AG09319 (cell line): ENCODE data around the gene CRACDL.

Source experiments
- DNase-seq: peaks from one replicate; pipeline ENCODE4 v3.0.0-alpha.2; 2010; ENCODE audit warnings: low read depth; ENCODE audit errors: extremely low read depth
- TF ChIP-seq, protein P1 (sequence below): IDR thresholded peaks from 2 replicates; pipeline ENCODE4 v1.5.1; 2011; ENCODE audit warnings: low read depth, mild to moderate bottlenecking, inconsistent platforms, low read length, moderate library complexity

CRACDL gene

DNA sequence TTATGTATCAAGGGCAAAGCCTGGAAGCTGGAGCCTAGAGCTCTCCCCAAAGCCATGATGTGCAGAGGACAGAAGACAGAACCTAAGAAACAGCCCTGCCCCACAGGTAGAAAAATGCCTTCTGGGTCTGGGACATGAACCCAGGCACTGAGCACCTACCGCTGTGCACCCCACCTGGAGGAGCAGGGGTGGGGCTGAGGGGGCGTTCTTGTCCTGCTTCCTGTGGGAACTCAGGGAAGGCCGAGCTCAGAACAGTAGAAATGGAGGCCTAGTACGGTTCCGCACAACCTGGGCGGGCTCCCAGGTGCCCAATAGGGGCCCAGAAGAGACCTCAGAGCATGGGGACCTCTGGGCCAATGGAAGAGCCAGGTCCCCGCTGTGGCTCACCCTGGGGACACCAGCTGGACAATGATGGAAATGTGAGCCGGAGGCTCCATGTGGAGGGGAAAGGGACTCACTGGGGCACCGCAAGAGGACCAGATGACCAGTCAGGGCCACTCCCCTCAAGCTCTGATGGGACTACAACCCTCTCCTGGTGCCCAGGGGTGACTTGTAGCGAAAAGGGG is 3.2 kb downstream of the CRACDL start:
- TF ChIP-seq, protein P1, sequence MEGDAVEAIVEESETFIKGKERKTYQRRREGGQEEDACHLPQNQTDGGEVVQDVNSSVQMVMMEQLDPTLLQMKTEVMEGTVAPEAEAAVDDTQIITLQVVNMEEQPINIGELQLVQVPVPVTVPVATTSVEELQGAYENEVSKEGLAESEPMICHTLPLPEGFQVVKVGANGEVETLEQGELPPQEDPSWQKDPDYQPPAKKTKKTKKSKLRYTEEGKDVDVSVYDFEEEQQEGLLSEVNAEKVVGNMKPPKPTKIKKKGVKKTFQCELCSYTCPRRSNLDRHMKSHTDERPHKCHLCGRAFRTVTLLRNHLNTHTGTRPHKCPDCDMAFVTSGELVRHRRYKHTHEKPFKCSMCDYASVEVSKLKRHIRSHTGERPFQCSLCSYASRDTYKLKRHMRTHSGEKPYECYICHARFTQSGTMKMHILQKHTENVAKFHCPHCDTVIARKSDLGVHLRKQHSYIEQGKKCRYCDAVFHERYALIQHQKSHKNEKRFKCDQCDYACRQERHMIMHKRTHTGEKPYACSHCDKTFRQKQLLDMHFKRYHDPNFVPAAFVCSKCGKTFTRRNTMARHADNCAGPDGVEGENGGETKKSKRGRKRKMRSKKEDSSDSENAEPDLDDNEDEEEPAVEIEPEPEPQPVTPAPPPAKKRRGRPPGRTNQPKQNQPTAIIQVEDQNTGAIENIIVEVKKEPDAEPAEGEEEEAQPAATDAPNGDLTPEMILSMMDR: no peak
- no peak for DNase-seq

DNA sequence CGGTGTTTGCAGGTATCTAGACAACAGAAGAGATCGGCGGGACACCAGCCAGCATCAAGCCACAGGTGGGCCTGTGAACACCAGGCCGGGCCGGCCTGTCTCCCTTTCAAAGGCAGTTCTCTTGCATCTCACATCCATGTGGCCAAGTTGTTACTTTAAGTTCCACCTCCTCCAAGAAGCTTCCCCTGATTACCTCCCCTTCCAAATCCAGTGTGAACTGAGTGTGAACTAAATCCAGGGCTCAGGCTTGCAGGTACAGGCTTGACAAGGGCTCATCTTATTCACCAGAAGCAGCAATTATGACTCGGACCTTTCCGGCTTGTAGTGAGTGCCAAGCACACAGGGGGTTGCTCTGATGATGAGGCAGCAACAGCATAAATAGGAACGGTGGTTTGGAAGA is 3.9 kb downstream of the CRACDL start:
- TF ChIP-seq, protein P1: no peak
- no peak for DNase-seq

DNA sequence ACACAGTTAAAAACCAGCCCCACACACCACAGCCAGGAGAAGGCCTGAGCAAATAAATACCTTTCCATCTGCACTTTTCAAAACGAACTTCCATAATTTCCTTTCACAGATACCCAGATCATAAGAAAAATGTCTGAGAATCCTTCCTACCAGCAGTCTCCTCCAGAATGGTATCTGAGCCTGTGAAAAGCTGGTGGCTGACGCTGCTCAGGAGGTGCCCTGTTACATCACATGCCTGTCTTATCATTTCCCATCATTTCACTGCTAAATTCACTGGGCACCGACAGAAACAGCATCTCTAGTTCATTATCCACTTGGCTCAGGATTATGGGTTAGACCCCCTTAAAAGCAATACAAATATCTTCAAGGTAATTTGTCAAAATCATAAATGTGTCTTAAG is 4.4 kb downstream of the CRACDL start:
- TF ChIP-seq, protein P1: no peak
- no peak for DNase-seq

DNA sequence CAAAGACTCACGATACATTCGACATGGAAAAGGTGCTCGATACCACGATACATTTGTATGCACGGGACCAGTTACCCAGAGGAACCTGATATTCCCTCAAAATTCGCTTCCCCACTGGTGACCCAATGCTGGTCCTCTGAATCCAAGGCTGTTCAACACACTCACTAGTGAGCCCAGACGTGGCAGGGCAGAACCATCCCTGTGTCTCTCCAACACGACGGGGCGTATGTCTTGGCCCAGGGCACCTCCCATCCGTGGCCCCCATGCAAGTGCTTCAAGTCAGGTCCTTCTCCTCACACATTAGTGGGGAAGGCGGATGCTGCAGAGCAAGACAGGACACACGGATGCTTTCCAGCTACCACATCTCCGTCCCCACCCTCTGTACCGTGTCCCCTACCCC is 6.1 kb downstream of the CRACDL start:
- DNase-seq: no peak
- TF ChIP-seq, protein P1: no peak

DNA sequence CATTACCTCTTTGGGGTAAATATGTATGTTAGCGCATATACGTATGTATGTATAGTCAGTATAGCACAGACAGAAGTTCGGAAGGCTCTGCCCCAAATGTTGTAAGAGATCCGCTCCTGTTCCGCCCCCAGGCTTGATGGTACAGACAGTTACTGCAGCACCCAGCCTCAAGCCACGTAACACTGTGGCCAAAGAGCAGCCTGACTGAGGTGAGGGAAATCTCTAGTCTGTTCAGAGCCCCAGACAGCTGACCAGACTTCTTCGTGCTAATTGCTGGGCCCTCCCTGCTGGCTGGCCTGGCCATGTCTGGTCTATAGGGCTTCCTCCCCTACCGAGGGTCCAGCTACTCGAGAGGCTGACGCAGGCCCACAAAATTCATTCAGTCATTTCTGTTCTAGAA is 7.8 kb downstream of the CRACDL start:
- TF ChIP-seq, protein P1: no peak
- DNase-seq: no peak

DNA sequence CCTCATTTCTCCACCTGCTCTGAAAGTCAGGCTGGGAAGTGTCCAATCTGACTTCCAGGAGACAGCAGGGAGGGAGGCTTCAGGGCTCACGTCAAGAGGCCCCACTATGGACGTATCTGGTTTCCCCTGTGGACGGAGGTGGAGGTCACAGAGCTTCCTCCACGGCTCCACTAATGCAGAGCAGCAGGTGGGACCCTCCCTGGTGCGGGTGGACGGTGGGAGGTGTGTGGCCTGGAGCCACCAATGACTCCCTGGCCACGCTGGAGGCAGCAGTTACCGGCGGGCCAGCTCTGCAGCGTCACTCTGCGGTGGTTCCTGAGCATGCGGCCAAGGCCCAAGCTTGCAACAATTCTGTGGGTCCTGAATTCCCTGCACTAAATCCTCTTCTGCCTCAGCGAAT is 9.0 kb downstream of the CRACDL start:
- TF ChIP-seq, protein P1: no peak
- DNase-seq: no peak

DNA sequence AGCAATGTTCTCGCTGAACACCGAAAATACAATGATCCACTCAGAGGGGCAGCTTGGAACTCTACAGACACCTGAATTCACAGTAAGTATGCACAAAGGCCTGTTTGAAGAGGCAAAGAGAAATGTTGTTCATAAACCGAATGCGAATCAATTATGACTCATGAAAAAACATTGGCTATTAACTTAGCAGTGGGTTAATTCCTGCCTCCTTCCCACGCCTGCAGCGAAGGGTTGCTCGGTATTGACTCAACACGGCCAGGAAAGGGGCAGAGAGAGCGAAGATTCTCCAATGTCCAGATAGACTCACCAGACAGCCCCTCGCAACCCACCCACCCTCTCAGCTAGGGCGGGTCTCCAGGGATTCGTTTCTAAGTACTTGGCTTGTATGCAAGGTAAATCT is 9.4 kb downstream of the CRACDL start:
- DNase-seq: no peak
- TF ChIP-seq, protein P1: no peak
